CD14-positive monocyte (primary cell): Measurements from ENCODE around the gene NEK1. TPM values are rescaled to one million over a fixed set of nuclear protein-coding genes. Genes with fewer than 3 reads are reported as not detected.

Source experiments
- DNase-seq, 3 donors: peaks; one replicate each; pipeline ENCODE4 v3.0.0-alpha.2; 2011 to 2022
- H2AFZ ChIP-seq: 2 replicates; pipeline ENCODE4 v1.6.0; 2012; ENCODE audit warnings: mild to moderate bottlenecking, low read depth, low read length, inconsistent platforms; ENCODE audit not compliant: insufficient read depth, poor library complexity, severe bottlenecking
- H3K27ac ChIP-seq, 2 donors: 1 replicate in 1 of 2; 2 replicates in 1 of 2; pipeline ENCODE4 v1.5.1; 2012 to 2013; ENCODE audit warnings: low read length in 2 of 2, control low read depth in 1 of 2, inconsistent platforms in 1 of 2, low read depth in 1 of 2, mild to moderate bottlenecking in 1 of 2
- H3K27me3 ChIP-seq, 2 donors: one replicate each; pipeline versions ENCODE4 v1.6.0 to v1.6.1; 2011 to 2013; ENCODE audit warnings: low read length in 2 of 2; ENCODE audit not compliant: control insufficient read depth in 2 of 2, insufficient read depth in 2 of 2
- H3K36me3 ChIP-seq, 2 donors: replicated peaks in 1 of 2; 1 replicate in 1 of 2; 2 replicates in 1 of 2; pipeline versions ENCODE4 v1.5.1 to v1.6.1; 2012 to 2013; ENCODE audit warnings: low read length in 2 of 2, control low read depth in 1 of 2, inconsistent platforms in 1 of 2, mild to moderate bottlenecking in 1 of 2; ENCODE audit not compliant: insufficient read depth in 2 of 2, control insufficient read depth in 1 of 2
- H3K4me1 ChIP-seq, 2 donors: 1 replicate in 1 of 2; 2 replicates in 1 of 2; pipeline versions ENCODE4 v1.5.1 to v1.6.1; 2012 to 2013; ENCODE audit warnings: low read length in 2 of 2, control low read depth in 1 of 2, inconsistent platforms in 1 of 2, mild to moderate bottlenecking in 1 of 2, moderate library complexity in 1 of 2; ENCODE audit not compliant: insufficient read depth in 2 of 2, control insufficient read depth in 1 of 2
- H3K4me2 ChIP-seq: replicated peaks from 2 replicates; pipeline ENCODE3; 2012; ENCODE audit warnings: low read length, moderate library complexity, mild to moderate bottlenecking; ENCODE audit not compliant: poor library complexity, severe bottlenecking; ENCODE audit errors: extremely low read depth
- H3K4me3 ChIP-seq, 3 experiments: fragments of 200-600 bp in 1 of 3; sonication (generic) in 1 of 3; replicated peaks in 1 of 3; 1 replicate in 2 of 3; 2 replicates in 1 of 3; pipeline ENCODE4 v1.5.1; 2011 to 2013; ENCODE audit warnings: low read length in 3 of 3, mild to moderate bottlenecking in 3 of 3, control low read depth in 2 of 3, low read depth in 2 of 3, inconsistent platforms in 1 of 3, moderate library complexity in 1 of 3
- H3K79me2 ChIP-seq: 2 replicates; pipeline ENCODE4 v1.6.0; 2012; ENCODE audit warnings: mild to moderate bottlenecking, control low read depth, inconsistent platforms, low read length, moderate library complexity; ENCODE audit not compliant: insufficient read depth
- H3K9ac ChIP-seq: 2 replicates; pipeline ENCODE4 v1.6.0; 2017; ENCODE audit warnings: low read length, mild to moderate bottlenecking; ENCODE audit not compliant: insufficient read depth, poor library complexity, severe bottlenecking
- H3K9me3 ChIP-seq, 2 donors: replicated peaks in 1 of 2; 1 replicate in 1 of 2; 2 replicates in 1 of 2; pipeline versions ENCODE4 v1.5.1 to v1.6.1; 2012 to 2013; ENCODE audit warnings: low read length in 2 of 2, control low read depth in 1 of 2; ENCODE audit not compliant: control insufficient read depth in 1 of 2, insufficient read depth in 1 of 2
- H4K20me1 ChIP-seq: 2 replicates; pipeline ENCODE4 v1.6.0; 2012; ENCODE audit warnings: mild to moderate bottlenecking, low read length, control low read depth, moderate library complexity; ENCODE audit not compliant: insufficient read depth
- H3K27ac Mint-ChIP-seq, 7 donors: one replicate each; pipeline ENCODE4 v1.8.0; 2020; ENCODE audit warnings: mild to moderate bottlenecking in 7 of 7, mixed read lengths in 7 of 7, moderate library complexity in 6 of 7, inconsistent platforms in 2 of 7
- H3K27me3 Mint-ChIP-seq, 3 donors: one replicate each; pipeline ENCODE4 v1.8.0; 2021 to 2022; ENCODE audit warnings: low read depth in 3 of 3, mild to moderate bottlenecking in 3 of 3, mixed read lengths in 3 of 3, moderate library complexity in 3 of 3, inconsistent platforms in 1 of 3
- H3K36me3 Mint-ChIP-seq, 2 donors: one replicate each; pipeline ENCODE4 v1.8.0; 2020; ENCODE audit warnings: mixed read lengths in 2 of 2, inconsistent platforms in 1 of 2, mild to moderate bottlenecking in 1 of 2
- H3K4me1 Mint-ChIP-seq: one replicate; pipeline ENCODE4 v1.8.0; 2020; ENCODE audit warnings: mild to moderate bottlenecking, mixed read lengths
- H3K4me3 Mint-ChIP-seq, 2 donors: one replicate each; pipeline ENCODE4 v1.8.0; 2020; ENCODE audit warnings: mild to moderate bottlenecking in 2 of 2, mixed read lengths in 2 of 2, moderate library complexity in 1 of 2
- H3K9me3 Mint-ChIP-seq, 7 donors: one replicate each; pipeline ENCODE4 v1.8.0; 2020 to 2022; ENCODE audit warnings: mixed read lengths in 7 of 7, mild to moderate bottlenecking in 6 of 7, moderate library complexity in 6 of 7, inconsistent platforms in 2 of 7
- CTCF ChIP-seq: fragments of 200-600 bp; IDR thresholded peaks from one replicate; pipeline ENCODE4 v1.8.0; 2022; ENCODE audit warnings: antibody characterized with exemption, mild to moderate bottlenecking
- WGBS: methylation state at CpG from one replicate; pipeline ENCODE4 v1.1.5; 2013; ENCODE audit warnings: missing lambda C conversion rate; ENCODE audit not compliant: insufficient coverage; 5-methylcytosine and 5-hydroxymethylcytosine counted together
- intact Hi-C, 2 donors: fragments of 100-400 bp; cut with micrococcal nuclease; formaldehyde crosslinking; loops; one replicate each; pipeline versions ENCODE4 v1.15.0 to v1.15.1; 2023
- polyA plus RNA-seq, 3 donors: library from polyadenylated mRNA; depleted of rRNA in 1 of 3; unstranded in 2 of 3; stranded (reverse) in 1 of 3; fragments of 300-500 nt in 2 of 3; fragments of >200 nt in 1 of 3; fragmentation: Illumina TruSeq in 2 of 3; gene quantifications; 1 replicate in 2 of 3; 2 replicates in 1 of 3; pipeline ENCODE4 v1.2.3, GENCODE V29; 2012 to 2021

The NEK1 gene
- polyA plus RNA-seq, 3 donors = 1.9 to 5.5 (median 2.7) TPM

- Mint-ChIP-seq H3K4me1 (peaks cover 13% of the 10 kb centered on the region), H3K27me3 (peaks cover 0 to 11% (median 3%) of the 10 kb centered on the region in 3 donors), H3K36me3 (peaks cover 18 to 25% of the 10 kb centered on the region in 2 donors), H3K4me3 (no peak overlapping the region), H3K27ac (no peak overlapping the region), H3K9me3 (peaks cover 0 to 5% (median 1%) of the 10 kb centered on the region in 7 donors)
- WGBS = no CpG with 5 or more reads among the region's 1 CpG
- peaks cover 4 to 7% of the 10 kb centered on the region in 2 donors for H3K4me1 ChIP-seq
- no peaks in the 10 kb centered on the region for H3K9me3 ChIP-seq
- H3K36me3 ChIP-seq = peaks cover 0 to 5% of the 10 kb centered on the region in 2 donors
- H4K20me1 ChIP-seq = peaks cover 18% of the 10 kb centered on the region
- H3K9ac ChIP-seq = no peak overlapping the region
- no peak for DNase-seq
- no peak overlapping the region for H2AFZ ChIP-seq
- no peak overlapping the region for H3K27ac ChIP-seq
- H3K79me2 ChIP-seq = peaks cover 64% of the 10 kb centered on the region
- no peak overlapping the region for H3K4me3 ChIP-seq
- no peaks in the 10 kb centered on the region for H3K27me3 ChIP-seq
- TF ChIP-seq CTCF = no peak
- no peak overlapping the region for H3K4me2 ChIP-seq
- intact Hi-C loops = loop anchor here in 1 of 2 donors (10.0 kb wide), 1 partner anchor 397 kb away; the partner anchor contains the start of gene MFAP3L
Measured at GRCh38 chr4:169627307-169627706, 14.9 kb upstream of the NEK1 start.

- H3K9me3 Mint-ChIP-seq = peaks cover 0 to 5% (median 1%) of the 10 kb centered on the region in 7 donors
- Histone ChIP-seq H3K4me1 (peaks cover 11 to 14% of the 10 kb centered on the region in 2 donors), H3K9me3 (no peaks in the 10 kb centered on the region), H2AFZ (no peak overlapping the region), H4K20me1 (peaks cover 18% of the 10 kb centered on the region), H3K4me3 (no peak overlapping the region), H3K27ac (no peak overlapping the region), H3K79me2 (peaks cover 71% of the 10 kb centered on the region), H3K27me3 (no peaks in the 10 kb centered on the region), H3K9ac (no peak overlapping the region), H3K4me2 (no peak overlapping the region), H3K36me3 (peaks cover 0 to 5% of the 10 kb centered on the region in 2 donors)
- peaks cover 18 to 20% of the 10 kb centered on the region in 2 donors for H3K36me3 Mint-ChIP-seq
- peak in 1 of 3 donors; percentile 45 for DNase-seq
- intact Hi-C loops = loop anchor here in 1 of 2 donors (10.0 kb wide), 1 partner anchor 398 kb away; the partner anchor contains the start of gene MFAP3L
- peaks cover 0 to 11% (median 3%) of the 10 kb centered on the region in 3 donors for H3K27me3 Mint-ChIP-seq
- TF ChIP-seq CTCF = no peak
- H3K4me3 Mint-ChIP-seq = no peak overlapping the region
- peak overlapping the region in 1 of 7 donors; percentile 21 for H3K27ac Mint-ChIP-seq
- WGBS = no CpG with 5 or more reads among the region's 6 CpGs
- H3K4me1 Mint-ChIP-seq = peaks cover 20% of the 10 kb centered on the region
Measured at GRCh38 chr4:169626331-169627282, 14.2 kb upstream of the NEK1 start.
